Dermis microvascular lymphatic vessel endothelial cell (primary cell): ENCODE measurements around the gene MYL5. TPM values are rescaled to one million over a fixed set of nuclear protein-coding genes. Genes with fewer than 3 reads are reported as not detected.
"Not testable (repeated sequence)": the region's sequence is repeated elsewhere in the genome, so short reads cannot be mapped to it uniquely, and the experiment has no call there.

Experiments used
- DNase-seq, 2 donors: peaks; one replicate each; pipeline versions ENCODE4 v3.0.0 to v3.0.0-alpha.2; 2010; ENCODE audit warnings: low read depth in 2 of 2
- total RNA-seq: library from RNA; depleted of rRNA; stranded (reverse); fragments of >200 nt; gene quantifications from 2 replicates; pipeline ENCODE4 v1.2.1, GENCODE V29; 2014

The MYL5 gene
- total RNA-seq, 1 donor from 2014 or later = 11.2 TPM

GRCh38 chr4:723751-724530 lies 49.6 kb downstream of the MYL5 start:
- no peak for DNase-seq

DNA sequence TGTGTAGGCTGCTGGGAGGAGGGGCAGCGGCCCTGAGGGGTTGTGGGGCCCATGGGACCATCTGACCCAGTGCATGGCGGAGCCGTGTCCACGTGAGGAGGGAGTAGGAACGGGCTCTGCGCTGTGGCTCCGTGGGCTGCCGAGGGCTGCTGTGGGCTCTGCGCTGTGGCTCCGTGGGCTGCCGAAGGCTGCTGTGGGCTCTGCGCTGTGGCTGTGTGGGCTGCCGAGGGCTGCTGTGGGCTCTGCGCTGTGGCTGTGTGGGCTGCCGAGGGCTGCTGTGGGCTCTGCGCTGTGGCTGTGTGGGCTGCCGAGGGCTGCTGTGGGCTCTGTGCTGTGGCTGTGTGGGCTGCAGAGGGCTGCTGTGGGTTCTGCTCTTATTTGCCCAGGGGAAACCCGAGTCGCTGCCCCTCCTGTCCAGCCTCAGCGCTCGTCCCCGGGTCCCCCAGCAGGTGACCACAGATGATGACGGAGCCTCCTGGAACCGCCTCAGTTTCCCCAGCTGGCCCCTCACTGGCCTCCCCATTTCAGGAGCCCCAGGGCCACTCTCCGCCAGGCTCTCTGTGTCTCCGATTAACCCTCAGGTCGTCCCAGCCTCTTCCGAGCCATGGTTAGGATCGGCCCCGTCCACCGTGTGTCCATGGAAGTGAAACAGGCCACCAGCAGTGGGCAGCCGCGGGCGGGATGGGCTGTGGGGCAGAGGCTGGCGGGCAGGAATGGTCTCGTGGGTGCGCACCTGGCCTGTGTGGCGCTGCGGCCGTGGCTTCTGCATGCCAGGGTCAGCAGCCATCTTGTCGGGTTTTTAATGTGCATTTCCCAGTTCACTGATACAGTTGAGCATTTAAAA lies 51.3 kb downstream of the MYL5 start:
- no peak for DNase-seq

DNA sequence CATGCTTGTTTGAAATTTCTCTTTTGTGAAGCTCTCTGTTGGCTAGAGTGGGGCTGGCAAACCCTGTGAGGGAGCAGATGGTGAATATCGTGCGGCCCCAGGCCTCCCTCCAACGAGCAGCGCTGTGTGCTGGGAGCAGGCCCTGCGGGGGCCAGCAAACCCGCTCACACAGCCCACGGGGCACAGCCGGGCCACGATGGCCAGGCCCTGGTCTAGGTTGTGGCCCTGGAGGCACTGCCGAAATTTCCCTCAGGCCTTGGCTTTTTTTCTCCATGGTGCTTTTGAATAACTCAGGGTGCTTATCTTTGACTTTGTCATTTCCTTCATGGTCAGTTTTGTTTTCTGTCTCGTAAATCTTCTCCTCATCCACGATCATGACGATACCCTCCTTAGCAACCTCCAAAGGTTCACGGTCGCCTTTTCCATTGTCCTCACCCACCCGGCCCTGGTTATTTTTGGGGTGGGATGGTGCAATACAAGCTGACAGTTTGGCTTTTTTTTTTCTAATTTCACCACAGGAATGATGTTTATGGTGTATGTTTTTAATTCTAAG lies 52.0 kb downstream of the MYL5 start:
- DNase-seq = no peak

GRCh38 chr4:726838-727237 lies 52.5 kb downstream of the MYL5 start:
- no peak for DNase-seq

GRCh38 chr4:727576-727975 lies 53.2 kb downstream of the MYL5 start:
- DNase-seq = no peak

- DNase-seq = no peak
Measured at GRCh38 chr4:729336-730315, 55.3 kb downstream of the MYL5 start.

DNA sequence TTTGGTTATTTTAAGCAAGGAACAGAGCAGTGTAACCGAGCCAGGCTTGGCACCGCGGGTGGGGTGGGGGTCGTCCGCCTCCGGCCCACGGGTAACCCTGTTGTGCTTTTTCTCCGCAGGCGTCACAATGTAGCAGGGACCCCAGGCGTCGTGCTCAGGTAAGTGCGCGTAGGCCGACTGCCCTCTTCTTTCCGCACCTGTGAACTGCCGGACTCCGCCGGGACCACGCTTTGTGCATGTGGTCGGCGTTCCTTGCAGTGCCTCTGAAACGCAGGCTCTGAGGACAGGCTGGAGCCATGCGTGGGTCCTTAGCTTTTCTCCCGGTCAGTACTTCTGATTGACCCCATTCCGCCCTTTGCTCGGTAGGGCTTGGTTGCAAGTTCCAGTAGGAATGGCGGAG lies 56.2 kb downstream of the MYL5 start:
- DNase-seq = no peak

- DNase-seq = not testable (repeated sequence)
Measured at GRCh38 chr4:730946-731904, 56.9 kb downstream of the MYL5 start.

Other genes with a start within 250 kb of the MYL5 start
- gene ZNF721, start 175.4 kb upstream of the MYL5 start, total RNA-seq = 23.7 and 25.9 TPM in 2 replicates
- gene PIGG, start 175.3 kb upstream of the MYL5 start, total RNA-seq = 30.3 and 42.4 TPM in 2 replicates
- gene TMEM271, start 98.2 kb upstream of the MYL5 start, total RNA-seq = not detected in 2 replicates
- gene PDE6B, start 49.0 kb upstream of the MYL5 start, total RNA-seq = 3.2 and 9.5 TPM in 2 replicates
- 141 and 209 TPM in 2 replicates for gene ATP5ME, start 266 bp upstream of the MYL5 start, total RNA-seq
- 4.4 and 9.7 TPM in 2 replicates for gene SLC49A3, start 14.6 kb downstream of the MYL5 start, total RNA-seq
- 33.2 and 49.9 TPM in 2 replicates for gene PCGF3, start 31.3 kb downstream of the MYL5 start, total RNA-seq
- under 0.01 TPM in 1 of 2 replicates, not detected in the other for gene CPLX1, start 151.6 kb downstream of the MYL5 start, total RNA-seq